Tibial nerve (tissue), 4 donors: ENCODE measurements around the gene G3BP2.

ENCODE experiments used
- EP300 ChIP-seq, 2 donors: sonication (generic); formaldehyde crosslinking; IDR thresholded peaks; one replicate each; pipeline ENCODE4 v1.6.1; 2017; ENCODE audit warnings: antibody characterized with exemption in 2 of 2, mild to moderate bottlenecking in 1 of 2
- POLR2A ChIP-seq, 2 donors: fragments of 450-650 bp; IDR thresholded peaks; one replicate each; pipeline ENCODE4 v1.6.1; 2017; ENCODE audit warnings: antibody characterized with exemption in 2 of 2, mild to moderate bottlenecking in 2 of 2, moderate library complexity in 2 of 2
- TF ChIP-seq, protein P1 (sequence below), 5 experiments: fragments of 200-600 bp in 3 of 5; fragments of 450-650 bp in 2 of 5; sonication (generic) in 3 of 5; IDR thresholded peaks; one replicate each; pipeline ENCODE4 v1.5.1; 2016 to 2019; ENCODE audit warnings: antibody characterized with exemption in 5 of 5, mild to moderate bottlenecking in 3 of 5, moderate library complexity in 2 of 5

DNA sequence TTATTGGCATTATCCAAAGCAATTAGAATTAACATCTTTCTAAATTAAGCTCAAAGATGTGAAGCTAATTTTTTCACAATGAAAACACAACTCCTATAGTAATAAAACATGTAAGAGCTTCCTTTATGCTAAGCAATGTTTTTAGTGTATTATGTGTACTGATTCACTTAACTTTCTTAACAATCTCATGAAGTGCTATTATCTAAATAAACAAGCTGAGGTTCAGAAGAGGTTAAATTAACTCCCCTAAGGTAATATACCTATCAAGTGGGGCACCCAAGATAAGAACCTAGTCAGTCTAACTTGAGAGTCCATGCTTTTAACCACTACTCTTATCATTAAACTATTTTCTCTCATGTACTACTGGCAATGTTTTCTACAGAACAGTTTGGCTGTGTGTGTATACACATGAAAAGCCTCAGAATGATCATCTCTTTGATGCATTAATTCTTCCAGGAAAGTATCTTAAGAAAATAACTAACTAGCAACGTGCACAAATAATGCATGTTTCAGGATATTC lies 13.6 kb downstream of the G3BP2 start:
- TF ChIP-seq EP300 (IDR thresholded peaks at IDR 0.05) (no peak), POLR2A (IDR thresholded peaks at IDR 0.05) (no peak)
- TF ChIP-seq, protein P1, sequence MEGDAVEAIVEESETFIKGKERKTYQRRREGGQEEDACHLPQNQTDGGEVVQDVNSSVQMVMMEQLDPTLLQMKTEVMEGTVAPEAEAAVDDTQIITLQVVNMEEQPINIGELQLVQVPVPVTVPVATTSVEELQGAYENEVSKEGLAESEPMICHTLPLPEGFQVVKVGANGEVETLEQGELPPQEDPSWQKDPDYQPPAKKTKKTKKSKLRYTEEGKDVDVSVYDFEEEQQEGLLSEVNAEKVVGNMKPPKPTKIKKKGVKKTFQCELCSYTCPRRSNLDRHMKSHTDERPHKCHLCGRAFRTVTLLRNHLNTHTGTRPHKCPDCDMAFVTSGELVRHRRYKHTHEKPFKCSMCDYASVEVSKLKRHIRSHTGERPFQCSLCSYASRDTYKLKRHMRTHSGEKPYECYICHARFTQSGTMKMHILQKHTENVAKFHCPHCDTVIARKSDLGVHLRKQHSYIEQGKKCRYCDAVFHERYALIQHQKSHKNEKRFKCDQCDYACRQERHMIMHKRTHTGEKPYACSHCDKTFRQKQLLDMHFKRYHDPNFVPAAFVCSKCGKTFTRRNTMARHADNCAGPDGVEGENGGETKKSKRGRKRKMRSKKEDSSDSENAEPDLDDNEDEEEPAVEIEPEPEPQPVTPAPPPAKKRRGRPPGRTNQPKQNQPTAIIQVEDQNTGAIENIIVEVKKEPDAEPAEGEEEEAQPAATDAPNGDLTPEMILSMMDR (IDR thresholded peaks at IDR 0.05) = no peak
